Measurements from ENCODE around the gene TNFAIP8.

GRCh38 chr5:119377066-119377465 is 21.2 kb downstream of the TNFAIP8 start:
- TF ChIP-seq CTCF (IDR thresholded peaks at IDR 0.05; ENCODE audit: poor library complexity): no peak
- TF ChIP-seq EZH2 (IDR thresholded peaks at IDR 0.05; ENCODE audit: borderline replicate concordance): no peak
- no peak for TF ChIP-seq EZH2phosphoT487 (IDR thresholded peaks at IDR 0.05; ENCODE audit: low read depth, severe bottlenecking, unreplicated experiment)
